ENCODE data around the gene SCN3B.

DNA sequence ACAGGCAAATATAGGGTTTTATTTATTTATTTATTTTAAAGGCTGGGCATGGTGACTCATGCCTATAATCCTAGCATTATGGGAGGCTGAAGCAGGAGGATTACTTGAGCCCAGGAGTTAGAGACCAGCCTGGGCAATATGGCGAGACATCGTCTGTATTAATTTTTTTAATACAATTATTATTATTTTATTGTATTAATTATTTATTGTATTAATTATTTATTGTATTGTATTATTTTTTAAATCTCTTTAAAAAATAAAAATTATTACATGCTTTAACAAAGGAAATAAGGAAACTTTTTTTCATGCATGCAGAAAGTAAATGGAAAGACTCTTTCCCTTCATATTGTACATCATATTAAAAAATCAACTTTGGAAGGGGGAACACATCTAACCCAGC lies 3.5 kb downstream of the SCN3B start:
- TF ChIP-seq, protein P1, sequence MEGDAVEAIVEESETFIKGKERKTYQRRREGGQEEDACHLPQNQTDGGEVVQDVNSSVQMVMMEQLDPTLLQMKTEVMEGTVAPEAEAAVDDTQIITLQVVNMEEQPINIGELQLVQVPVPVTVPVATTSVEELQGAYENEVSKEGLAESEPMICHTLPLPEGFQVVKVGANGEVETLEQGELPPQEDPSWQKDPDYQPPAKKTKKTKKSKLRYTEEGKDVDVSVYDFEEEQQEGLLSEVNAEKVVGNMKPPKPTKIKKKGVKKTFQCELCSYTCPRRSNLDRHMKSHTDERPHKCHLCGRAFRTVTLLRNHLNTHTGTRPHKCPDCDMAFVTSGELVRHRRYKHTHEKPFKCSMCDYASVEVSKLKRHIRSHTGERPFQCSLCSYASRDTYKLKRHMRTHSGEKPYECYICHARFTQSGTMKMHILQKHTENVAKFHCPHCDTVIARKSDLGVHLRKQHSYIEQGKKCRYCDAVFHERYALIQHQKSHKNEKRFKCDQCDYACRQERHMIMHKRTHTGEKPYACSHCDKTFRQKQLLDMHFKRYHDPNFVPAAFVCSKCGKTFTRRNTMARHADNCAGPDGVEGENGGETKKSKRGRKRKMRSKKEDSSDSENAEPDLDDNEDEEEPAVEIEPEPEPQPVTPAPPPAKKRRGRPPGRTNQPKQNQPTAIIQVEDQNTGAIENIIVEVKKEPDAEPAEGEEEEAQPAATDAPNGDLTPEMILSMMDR (IDR thresholded peaks at IDR 0.05): no peak
- TF ChIP-seq POLR2AphosphoS5 (IDR thresholded peaks at IDR 0.05) (no peak), POLR2A (IDR thresholded peaks at IDR 0.05) (no peak)

All from upper lobe of left lung (tissue), 4 donors.